Measurements from ENCODE around the gene LIPJ. TPM values are rescaled to one million over a fixed set of nuclear protein-coding genes. Genes with fewer than 3 reads are reported as not detected.

Gene LIPJ
- total and polyA plus RNA-seq, 2 donors (not counting 1 experiment from before 2014, with no cell fraction given) = under 0.01 TPM; not detected in 1

GRCh38 chr10:88540351-88540750, 46.2 kb upstream of the LIPJ start:
- no peak for TF ChIP-seq EZH2 (IDR thresholded peaks at IDR 0.05; ENCODE audit: low read length, missing control alignments)
- TF ChIP-seq, protein P1, sequence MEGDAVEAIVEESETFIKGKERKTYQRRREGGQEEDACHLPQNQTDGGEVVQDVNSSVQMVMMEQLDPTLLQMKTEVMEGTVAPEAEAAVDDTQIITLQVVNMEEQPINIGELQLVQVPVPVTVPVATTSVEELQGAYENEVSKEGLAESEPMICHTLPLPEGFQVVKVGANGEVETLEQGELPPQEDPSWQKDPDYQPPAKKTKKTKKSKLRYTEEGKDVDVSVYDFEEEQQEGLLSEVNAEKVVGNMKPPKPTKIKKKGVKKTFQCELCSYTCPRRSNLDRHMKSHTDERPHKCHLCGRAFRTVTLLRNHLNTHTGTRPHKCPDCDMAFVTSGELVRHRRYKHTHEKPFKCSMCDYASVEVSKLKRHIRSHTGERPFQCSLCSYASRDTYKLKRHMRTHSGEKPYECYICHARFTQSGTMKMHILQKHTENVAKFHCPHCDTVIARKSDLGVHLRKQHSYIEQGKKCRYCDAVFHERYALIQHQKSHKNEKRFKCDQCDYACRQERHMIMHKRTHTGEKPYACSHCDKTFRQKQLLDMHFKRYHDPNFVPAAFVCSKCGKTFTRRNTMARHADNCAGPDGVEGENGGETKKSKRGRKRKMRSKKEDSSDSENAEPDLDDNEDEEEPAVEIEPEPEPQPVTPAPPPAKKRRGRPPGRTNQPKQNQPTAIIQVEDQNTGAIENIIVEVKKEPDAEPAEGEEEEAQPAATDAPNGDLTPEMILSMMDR (conservative IDR thresholded peaks at IDR 0.05 in 1 of 2, IDR thresholded peaks at IDR 0.05 in 1 of 2; ENCODE audit: low read depth in 1 of 2, low read length in 2 of 2) = no peak
- no peak overlapping the region for H3K27ac ChIP-seq (ENCODE audit: insufficient read depth, low read length)
- no peak overlapping the region for H3K9ac ChIP-seq (ENCODE audit: insufficient read depth, low read length)
- no peaks in the 10 kb centered on the region for H4K20me1 ChIP-seq (ENCODE audit: control insufficient read depth, extremely low read depth, insufficient read depth, low read length)
- no peaks in the 10 kb centered on the region for H3K36me3 ChIP-seq (ENCODE audit: control insufficient read depth, insufficient read depth, low read length)
- no peaks in the 10 kb centered on the region for H3K27me3 ChIP-seq (ENCODE audit: control insufficient read depth, insufficient read depth, low read length)
- H3K4me3 ChIP-seq (replicated peaks in 1 of 4; ENCODE audit: control extremely low read depth in 1 of 4, insufficient read depth in 1 of 4, low read depth in 3 of 4, low read length in 4 of 4) = no peak overlapping the region
- peak in 1 of 2 donors; percentile 77 for DNase-seq (ENCODE audit: low read depth in 2 of 2)
- no peaks in the 10 kb centered on the region for H3K9me3 ChIP-seq (ENCODE audit: control insufficient read depth, insufficient read depth, low read depth, low read length)
- H3K4me1 ChIP-seq (ENCODE audit: control insufficient read depth, extremely low read depth, insufficient read depth, low read length) = peaks cover 2% of the 10 kb centered on the region
- no peak overlapping the region for H3K4me2 ChIP-seq (ENCODE audit: extremely low read depth, insufficient read depth, low read length)
- H2AFZ ChIP-seq (ENCODE audit: low read length) = no peak overlapping the region
- no peaks in the 10 kb centered on the region for H3K79me2 ChIP-seq (ENCODE audit: control insufficient read depth, insufficient read depth, low read length)

DNA sequence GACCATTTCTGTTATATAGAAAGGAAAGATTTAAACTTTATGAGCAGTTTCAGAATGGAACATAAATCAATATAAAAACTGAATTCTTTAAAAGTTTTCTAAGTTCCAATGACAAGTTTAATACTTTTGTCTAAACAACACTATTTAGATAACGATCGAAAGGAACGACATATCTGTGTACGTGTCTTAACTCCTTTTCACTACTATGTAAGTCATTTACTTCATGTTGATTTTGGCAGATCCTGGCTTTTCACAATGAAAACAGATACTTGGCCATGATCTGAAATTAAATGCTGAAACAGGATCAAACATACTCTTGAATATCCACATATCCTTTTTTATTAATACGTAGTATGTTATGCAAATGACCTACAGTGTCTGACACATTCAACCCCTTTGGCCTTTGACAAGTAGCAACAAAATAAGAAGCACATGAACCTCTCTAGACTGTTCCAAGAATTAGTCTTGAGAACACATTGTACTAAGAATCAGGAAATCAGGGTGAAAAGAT, 45.4 kb upstream of the LIPJ start:
- peak; percentile 44 to 71 for DNase-seq (ENCODE audit: low read depth in 2 of 2)
- H2AFZ ChIP-seq (ENCODE audit: low read length) = no peak overlapping the region

DNA sequence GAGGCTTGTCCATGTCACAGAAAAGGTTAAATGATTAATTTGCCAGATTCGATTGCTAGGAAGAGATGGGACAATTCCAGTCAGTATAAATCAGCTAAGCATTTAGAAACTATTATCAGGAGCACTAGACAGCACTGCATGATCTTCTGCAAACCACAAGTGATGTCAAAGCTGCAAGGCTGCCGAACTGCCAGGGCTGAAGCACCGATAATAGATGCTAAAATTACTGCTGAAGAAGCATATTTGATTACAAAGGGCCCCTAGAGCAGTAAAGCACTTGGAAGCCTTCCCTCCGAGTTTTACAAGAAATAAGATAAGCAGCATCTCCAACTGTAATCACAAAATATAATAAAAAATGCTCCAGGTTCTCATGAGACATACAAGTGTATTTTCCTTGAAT, 44.0 kb upstream of the LIPJ start:
- Histone ChIP-seq H3K4me1 (ENCODE audit: control insufficient read depth, extremely low read depth, insufficient read depth, low read length) (peaks cover under 1% of the 10 kb centered on the region), H2AFZ (ENCODE audit: low read length) (no peak overlapping the region), H3K36me3 (ENCODE audit: control insufficient read depth, insufficient read depth, low read length) (no peaks in the 10 kb centered on the region), H4K20me1 (ENCODE audit: control insufficient read depth, extremely low read depth, insufficient read depth, low read length) (no peaks in the 10 kb centered on the region), H3K9ac (ENCODE audit: insufficient read depth, low read length) (no peak overlapping the region), H3K4me3 (replicated peaks in 1 of 4; ENCODE audit: control extremely low read depth in 1 of 4, insufficient read depth in 1 of 4, low read depth in 3 of 4, low read length in 4 of 4) (no peak overlapping the region), H3K27ac (ENCODE audit: insufficient read depth, low read length) (no peak overlapping the region), H3K27me3 (ENCODE audit: control insufficient read depth, insufficient read depth, low read length) (no peaks in the 10 kb centered on the region), H3K79me2 (ENCODE audit: control insufficient read depth, insufficient read depth, low read length) (no peaks in the 10 kb centered on the region), H3K9me3 (ENCODE audit: control insufficient read depth, insufficient read depth, low read depth, low read length) (no peaks in the 10 kb centered on the region), H3K4me2 (ENCODE audit: extremely low read depth, insufficient read depth, low read length) (no peak overlapping the region)
- peak in 1 of 2 donors; percentile 47 for DNase-seq (ENCODE audit: low read depth in 2 of 2)
- TF ChIP-seq EZH2 (IDR thresholded peaks at IDR 0.05; ENCODE audit: low read length, missing control alignments) = no peak
- TF ChIP-seq, protein P1 (conservative IDR thresholded peaks at IDR 0.05 in 1 of 2, IDR thresholded peaks at IDR 0.05 in 1 of 2; ENCODE audit: low read depth in 1 of 2, low read length in 2 of 2) = no peak

More for the DNA sequence above, 45.4 kb upstream of the LIPJ start:
- H3K4me2 ChIP-seq (ENCODE audit: extremely low read depth, insufficient read depth, low read length) = no peak overlapping the region
- H3K27ac ChIP-seq (ENCODE audit: insufficient read depth, low read length) = no peak overlapping the region
- H4K20me1 ChIP-seq (ENCODE audit: control insufficient read depth, extremely low read depth, insufficient read depth, low read length) = no peaks in the 10 kb centered on the region
- no peaks in the 10 kb centered on the region for H3K9me3 ChIP-seq (ENCODE audit: control insufficient read depth, insufficient read depth, low read depth, low read length)
- no peaks in the 10 kb centered on the region for H3K27me3 ChIP-seq (ENCODE audit: control insufficient read depth, insufficient read depth, low read length)
- H3K79me2 ChIP-seq (ENCODE audit: control insufficient read depth, insufficient read depth, low read length) = no peaks in the 10 kb centered on the region
- no peak overlapping the region for H3K9ac ChIP-seq (ENCODE audit: insufficient read depth, low read length)
- no peak for TF ChIP-seq EZH2 (IDR thresholded peaks at IDR 0.05; ENCODE audit: low read length, missing control alignments)
- TF ChIP-seq, protein P1 (conservative IDR thresholded peaks at IDR 0.05 in 1 of 2, IDR thresholded peaks at IDR 0.05 in 1 of 2; ENCODE audit: low read depth in 1 of 2, low read length in 2 of 2) = no peak
- peaks cover 2% of the 10 kb centered on the region for H3K4me1 ChIP-seq (ENCODE audit: control insufficient read depth, extremely low read depth, insufficient read depth, low read length)
- H3K36me3 ChIP-seq (ENCODE audit: control insufficient read depth, insufficient read depth, low read length) = no peaks in the 10 kb centered on the region
- no peak overlapping the region for H3K4me3 ChIP-seq (replicated peaks in 1 of 4; ENCODE audit: control extremely low read depth in 1 of 4, insufficient read depth in 1 of 4, low read depth in 3 of 4, low read length in 4 of 4)
